Chondrocyte (in vitro differentiated cells): ENCODE measurements around the gene CRYBB1. TPM values are rescaled to one million over a fixed set of nuclear protein-coding genes. Genes with fewer than 3 reads are reported as not detected.

ENCODE experiments used
- DNase-seq: peaks from one replicate; pipeline ENCODE4 v3.0.0; 2021; ENCODE audit warnings: mixed read lengths, low spot score
- H3K27ac Mint-ChIP-seq: one replicate; pipeline ENCODE4 v1.8.0; 2021; ENCODE audit warnings: mild to moderate bottlenecking, moderate library complexity, mixed read lengths; ENCODE audit not compliant: unreplicated experiment
- H3K27me3 Mint-ChIP-seq: 2 replicates; pipeline ENCODE4 v1.8.0; 2021; ENCODE audit warnings: low read depth, mixed read lengths
- H3K36me3 Mint-ChIP-seq: 2 replicates; pipeline ENCODE4 v1.8.0; 2021; ENCODE audit warnings: low read depth, mixed read lengths
- H3K4me1 Mint-ChIP-seq: 2 replicates; pipeline ENCODE4 v1.8.0; 2021; ENCODE audit warnings: low read depth, mild to moderate bottlenecking, mixed read lengths
- H3K4me3 Mint-ChIP-seq: one replicate; pipeline ENCODE4 v1.8.0; 2021; ENCODE audit warnings: mild to moderate bottlenecking, moderate library complexity, mixed read lengths; ENCODE audit not compliant: unreplicated experiment
- H3K9me3 Mint-ChIP-seq: 2 replicates; pipeline ENCODE4 v1.8.0; 2021; ENCODE audit warnings: low read depth, mixed read lengths
- total RNA-seq: library from RNA; stranded (reverse); gene quantifications from 3 replicates; pipeline ENCODE4 v1.2.1, GENCODE V29; 2021
- TF ChIP-seq, protein P1 (sequence below): fragments of 200-600 bp; sonication (generic); IDR thresholded peaks from 2 replicates; pipeline ENCODE4 v1.5.0; 2021; ENCODE audit warnings: antibody characterized with exemption, mild to moderate bottlenecking, moderate library complexity

CRYBB1 gene
- total RNA-seq, 1 donor from 2014 or later = not detected

DNA sequence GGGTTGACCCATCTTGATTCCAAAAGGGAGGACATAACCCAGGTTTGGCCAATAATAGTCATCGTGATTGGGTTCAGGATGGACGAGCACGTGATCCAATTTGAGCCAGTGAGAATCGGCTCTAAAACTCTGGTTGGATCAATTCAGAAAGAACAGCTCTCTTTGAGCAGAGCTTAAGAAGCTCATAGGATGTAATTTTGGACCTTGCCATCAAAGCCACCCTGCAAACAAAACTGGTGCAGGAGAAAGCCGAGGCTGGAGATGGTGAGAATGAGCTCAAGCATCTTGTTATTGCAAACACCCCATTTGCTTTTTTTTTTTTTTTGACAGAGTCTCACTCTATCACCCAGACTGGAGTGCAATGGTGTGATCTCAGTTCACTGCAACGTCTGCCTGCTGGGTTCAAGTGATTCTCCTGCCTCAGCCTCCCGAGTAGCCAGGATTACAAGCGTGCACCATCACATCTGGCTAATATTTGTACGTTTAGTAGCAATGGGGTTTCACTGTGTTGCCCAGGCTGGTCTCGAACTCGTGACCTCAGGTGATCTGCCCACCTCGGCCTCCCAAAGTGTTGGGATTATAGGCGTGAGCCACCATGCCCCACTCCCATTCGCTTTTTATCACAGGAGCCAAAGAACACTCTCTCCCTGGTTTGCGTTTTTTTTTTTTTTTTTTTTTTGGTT, 25.7 kb upstream of the CRYBB1 start:
- TF ChIP-seq, protein P1, sequence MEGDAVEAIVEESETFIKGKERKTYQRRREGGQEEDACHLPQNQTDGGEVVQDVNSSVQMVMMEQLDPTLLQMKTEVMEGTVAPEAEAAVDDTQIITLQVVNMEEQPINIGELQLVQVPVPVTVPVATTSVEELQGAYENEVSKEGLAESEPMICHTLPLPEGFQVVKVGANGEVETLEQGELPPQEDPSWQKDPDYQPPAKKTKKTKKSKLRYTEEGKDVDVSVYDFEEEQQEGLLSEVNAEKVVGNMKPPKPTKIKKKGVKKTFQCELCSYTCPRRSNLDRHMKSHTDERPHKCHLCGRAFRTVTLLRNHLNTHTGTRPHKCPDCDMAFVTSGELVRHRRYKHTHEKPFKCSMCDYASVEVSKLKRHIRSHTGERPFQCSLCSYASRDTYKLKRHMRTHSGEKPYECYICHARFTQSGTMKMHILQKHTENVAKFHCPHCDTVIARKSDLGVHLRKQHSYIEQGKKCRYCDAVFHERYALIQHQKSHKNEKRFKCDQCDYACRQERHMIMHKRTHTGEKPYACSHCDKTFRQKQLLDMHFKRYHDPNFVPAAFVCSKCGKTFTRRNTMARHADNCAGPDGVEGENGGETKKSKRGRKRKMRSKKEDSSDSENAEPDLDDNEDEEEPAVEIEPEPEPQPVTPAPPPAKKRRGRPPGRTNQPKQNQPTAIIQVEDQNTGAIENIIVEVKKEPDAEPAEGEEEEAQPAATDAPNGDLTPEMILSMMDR = no peak
- H3K27me3 Mint-ChIP-seq = peaks cover 19% of the 10 kb centered on the region
- no peak overlapping the region for H3K4me3 Mint-ChIP-seq
- no peaks in the 10 kb centered on the region for H3K9me3 Mint-ChIP-seq
- peaks cover 33% of the 10 kb centered on the region for H3K4me1 Mint-ChIP-seq
- H3K27ac Mint-ChIP-seq = no peak overlapping the region
- no peak for DNase-seq
- H3K36me3 Mint-ChIP-seq = no peaks in the 10 kb centered on the region

DNA sequence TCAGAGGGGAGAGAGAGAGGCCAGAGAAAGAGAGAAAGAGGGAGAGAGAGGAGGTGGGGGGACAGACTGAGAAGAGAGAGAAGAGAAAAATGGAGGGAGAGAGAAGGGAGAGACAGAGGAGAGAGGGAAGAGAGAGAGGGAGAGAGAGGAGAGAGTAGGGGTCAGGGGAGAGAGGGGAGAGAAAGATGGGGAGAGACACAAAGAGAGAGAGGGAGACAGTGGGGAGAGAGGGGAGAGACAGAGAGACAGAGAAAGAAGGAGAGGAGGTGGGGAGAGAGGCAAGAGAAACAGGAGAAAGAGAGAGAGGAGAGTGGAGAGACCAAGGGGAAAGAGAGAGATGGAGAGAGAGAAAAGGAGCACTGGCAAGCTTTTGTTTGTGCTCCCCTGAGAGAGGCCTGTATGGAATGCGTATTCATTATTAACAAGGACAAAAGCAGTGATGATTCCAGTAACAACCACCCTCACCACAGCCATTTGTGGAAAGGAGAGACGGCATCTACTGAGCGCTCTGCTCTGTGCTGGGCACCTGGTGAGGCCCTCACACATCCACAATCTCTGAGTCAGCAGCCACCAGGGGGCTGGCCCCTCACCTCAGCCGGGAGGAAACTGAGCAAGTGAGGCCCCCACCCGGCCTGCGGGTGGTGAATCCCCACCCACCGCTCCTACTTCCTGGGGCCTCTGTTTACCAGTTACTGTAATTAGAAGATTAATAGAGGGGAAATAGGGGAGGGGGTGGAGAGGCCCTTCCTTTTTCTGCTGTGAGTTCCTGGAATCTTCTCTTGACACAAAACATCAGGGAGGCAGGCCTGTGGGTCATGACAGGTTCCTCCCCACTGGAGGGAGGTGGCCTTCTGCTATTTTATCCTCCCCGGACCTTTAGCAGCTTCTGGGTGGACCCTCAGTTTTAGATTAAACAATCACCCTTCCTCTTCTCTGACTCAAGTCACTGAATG, 24.9 kb upstream of the CRYBB1 start:
- Mint-ChIP-seq H3K4me1 (peaks cover 32% of the 10 kb centered on the region), H3K27ac (no peak overlapping the region), H3K9me3 (no peaks in the 10 kb centered on the region), H3K4me3 (no peak overlapping the region), H3K27me3 (peaks cover 13% of the 10 kb centered on the region), H3K36me3 (no peaks in the 10 kb centered on the region)
- TF ChIP-seq, protein P1 = no peak
- no peak for DNase-seq

DNA sequence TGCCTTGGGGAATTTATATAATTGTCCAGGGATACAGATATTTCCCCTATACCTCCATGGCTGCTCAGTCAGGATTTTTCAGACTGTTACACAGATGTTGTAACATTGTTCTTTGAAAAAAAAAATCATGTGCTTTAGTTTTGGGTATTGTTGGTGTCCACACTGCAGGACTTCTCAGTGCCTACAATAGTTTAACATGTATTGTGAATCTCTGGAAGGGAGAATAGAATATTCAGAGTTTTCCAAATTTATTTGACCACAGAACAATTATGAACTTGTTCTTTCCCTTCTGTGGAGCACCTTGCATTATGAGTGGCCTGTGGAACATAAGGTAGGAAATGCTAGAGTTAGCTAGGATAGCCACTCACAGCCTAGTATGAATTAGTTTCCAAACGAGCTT, 18.5 kb upstream of the CRYBB1 start:
- TF ChIP-seq, protein P1 = no peak
- Mint-ChIP-seq H3K36me3 (peaks cover 2% of the 10 kb centered on the region), H3K4me1 (peaks cover 14% of the 10 kb centered on the region), H3K27me3 (peaks cover 11% of the 10 kb centered on the region), H3K4me3 (no peak overlapping the region), H3K27ac (no peak overlapping the region), H3K9me3 (peaks cover 2% of the 10 kb centered on the region)
- DNase-seq = no peak

DNA sequence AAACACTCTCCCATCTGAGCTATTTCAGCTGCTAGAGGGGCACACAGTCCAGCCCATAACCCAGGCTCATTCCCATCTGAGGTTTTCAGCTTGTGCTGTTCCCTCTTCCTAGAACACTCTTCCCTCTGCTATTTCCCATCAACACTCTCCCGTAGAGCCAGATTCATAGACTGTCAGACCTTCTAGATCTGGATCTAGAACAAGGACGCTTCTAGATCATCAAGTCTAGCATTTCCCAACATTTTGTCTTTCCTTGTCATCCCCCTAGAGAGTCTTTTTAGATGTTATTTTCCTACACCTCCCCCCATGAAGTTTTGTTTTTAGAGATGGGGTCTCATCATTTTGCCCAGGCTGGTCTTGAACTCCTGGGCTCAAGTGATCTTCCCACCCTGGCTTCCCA, 17.3 kb upstream of the CRYBB1 start:
- Mint-ChIP-seq H3K27ac (no peak overlapping the region), H3K4me3 (no peak overlapping the region), H3K4me1 (peaks cover 7% of the 10 kb centered on the region), H3K27me3 (peaks cover 11% of the 10 kb centered on the region), H3K36me3 (peaks cover 2% of the 10 kb centered on the region), H3K9me3 (peaks cover 7% of the 10 kb centered on the region)
- TF ChIP-seq, protein P1 = no peak
- no peak for DNase-seq

DNA sequence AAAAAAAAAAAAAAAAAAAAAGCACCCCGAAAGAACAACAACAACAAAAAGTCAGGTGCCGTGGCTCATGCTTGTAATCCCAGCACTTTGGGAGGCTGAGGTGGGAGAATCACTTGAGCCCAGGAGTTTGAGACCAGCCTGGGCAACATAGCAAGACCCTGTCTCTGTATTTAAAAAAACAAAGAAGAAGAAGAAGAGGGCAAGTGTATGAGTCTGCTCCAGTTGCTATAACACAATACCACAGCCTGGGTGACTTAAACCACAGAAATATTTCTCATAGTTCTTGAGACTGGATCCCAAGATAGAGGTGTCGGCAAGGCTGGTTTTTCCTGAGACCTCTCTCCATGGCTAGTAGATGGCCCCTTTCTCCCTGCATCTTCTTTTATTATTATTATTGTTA, 16.4 kb upstream of the CRYBB1 start:
- H3K4me3 Mint-ChIP-seq = no peak overlapping the region
- TF ChIP-seq, protein P1 = no peak
- H3K27me3 Mint-ChIP-seq = peaks cover 11% of the 10 kb centered on the region
- DNase-seq = no peak
- peaks cover 7% of the 10 kb centered on the region for H3K9me3 Mint-ChIP-seq
- H3K4me1 Mint-ChIP-seq = peaks cover 7% of the 10 kb centered on the region
- no peak overlapping the region for H3K27ac Mint-ChIP-seq
- H3K36me3 Mint-ChIP-seq = peaks cover 2% of the 10 kb centered on the region
